Pancreas (tissue), 10 donors: Measurements from ENCODE around the gene BCL2L13. TPM values are rescaled to one million over a fixed set of nuclear protein-coding genes. Genes with fewer than 3 reads are reported as not detected.

Source experiments
- ATAC-seq, 4 donors: fragments of 200-7000 bp; cut with Tn5 transposase; one replicate each; pipeline versions ENCODE4 v1.8.0 to v1.9.1; 2020; ENCODE audit warnings: mild to moderate bottlenecking in 4 of 4, moderate library complexity in 4 of 4
- DNase-seq, 6 donors: peaks; one replicate each; pipeline ENCODE4 v3.0.0-alpha.2; 2020
- FAIRE-seq: peaks from 2 replicates; lab custom pipeline; 2012; peaks lifted over from hg19 to GRCh38; lab: Jason Lieb, UNC
- H3K27ac ChIP-seq, 4 donors: fragments of 200-600 bp; sonication (generic); 1 replicate in 3 of 4; 2 replicates in 1 of 4; pipeline versions ENCODE4 v1.5.0 to v1.8.0; 2020
- H3K27me3 ChIP-seq, 4 donors: fragments of 200-600 bp; one replicate each; pipeline ENCODE4 v1.8.0; 2021
- H3K36me3 ChIP-seq, 3 donors: fragments of 200-600 bp; sonication (generic) in 1 of 3; one replicate each; pipeline versions ENCODE4 v1.5.0 to v1.8.0; 2020 to 2021
- H3K4me1 ChIP-seq, 3 donors: fragments of 200-600 bp; one replicate each; pipeline ENCODE4 v1.8.0; 2021
- H3K4me3 ChIP-seq, 4 donors: fragments of 200-600 bp; sonication (generic) in 2 of 4; one replicate each; pipeline versions ENCODE4 v1.5.0 to v1.8.0; 2020 to 2021
- H3K9me3 ChIP-seq, 4 donors: fragments of 200-600 bp; one replicate each; pipeline ENCODE4 v1.8.0; 2021
- CTCF ChIP-seq, 4 donors: fragments of 200-600 bp; sonication (generic) in 3 of 4; IDR thresholded peaks; one replicate each; pipeline versions ENCODE4 v1.5.0 to v1.8.0; 2021; ENCODE audit warnings: antibody characterized with exemption in 4 of 4
- WGBS, 2 donors: extraction: QIAGEN DNeasy Blood & Tissue Kit; methylation state at CpG; one replicate each; pipeline ENCODE4 v1.1.7; 2013; 5-methylcytosine and 5-hydroxymethylcytosine counted together
- intact Hi-C, 3 donors: fragments of 100-400 bp; cut with DNase I; formaldehyde crosslinking; loops; one replicate each; pipeline versions ENCODE4 v1.11.1 to v1.14.2; 2022
- polyA plus RNA-seq, 2 donors: library from polyadenylated mRNA; stranded (reverse); fragments of 200-250 nt; gene quantifications; one replicate each; pipeline ENCODE4 v1.2.3, GENCODE V29; 2013
- total RNA-seq, 6 donors: library from RNA; stranded (reverse); fragmentation: NEBNext Ultra II Directional in 4 of 6; extraction: Animal tissue kit (Norgen Biotek cat#: 25700) in 4 of 6; gene quantifications; one replicate each; pipeline versions ENCODE4 v1.2.1 to v1.2.4, GENCODE V29; 2021 to 2023
- donor health status: healthy with polysubstance abuse.
- donor health status: DM: no; HTN: no; CAD: no; lungs with moderate emphysema.
- donor health status: DM: no; HTN: no; CAD: no.
- donor health status: control.
- donor health status: control.
- donor health status: Bipolar disorder and iron deficiency.
- donor health status: DM: yes; HTN: yes; CAD: no.
- donor health status: DM: no; HTN: no; CAD: no.
- donor health status: DM: no; HTN: no; CAD: no.
- donor health status: DM: yes; HTN: yes; CAD: no.

BCL2L13 gene
- total and polyA plus RNA-seq, 8 donors: 11.7 to 30.9 (median 25.3) TPM

- DNase-seq: no peak
- FAIRE-seq: no peak
- Histone ChIP-seq H3K4me3 (no peak overlapping the region), H3K9me3 (no peaks in the 10 kb centered on the region), H3K27ac (no peak overlapping the region), H3K27me3 (no peaks in the 10 kb centered on the region), H3K36me3 (peaks cover 0 to 42% (median 14%) of the 10 kb centered on the region in 3 donors), H3K4me1 (no peaks in the 10 kb centered on the region)
- no peak for TF ChIP-seq CTCF (IDR thresholded peaks at IDR 0.05)
- intact Hi-C loops: no loop called here
- ATAC-seq: no peak
- WGBS, 2 donors: 90 to 93% methylated on average over 2 of the region's 2 CpGs
Observed at GRCh38 chr22:17732251-17732854, 93.8 kb downstream of the BCL2L13 start.

DNA sequence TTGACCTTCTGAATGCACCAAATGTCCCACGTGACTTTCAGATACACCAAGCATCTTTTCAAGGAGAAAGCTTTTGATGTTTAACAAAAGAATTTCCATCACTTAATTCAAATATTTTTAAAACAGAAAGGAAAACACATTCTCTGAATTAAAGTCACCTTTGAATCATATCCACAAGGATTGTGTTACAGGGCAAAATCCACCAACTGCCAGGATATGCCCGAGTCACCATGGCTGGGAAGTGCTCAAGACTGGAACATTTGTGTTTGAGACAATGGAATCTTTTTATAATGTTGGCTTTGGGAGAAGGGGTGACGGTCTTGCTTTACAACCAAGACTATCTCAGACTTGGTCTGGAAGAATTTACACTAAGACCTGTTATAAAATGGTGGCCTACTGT lies 94.9 kb downstream of the BCL2L13 start:
- intact Hi-C loops: no loop called here
- H3K27ac ChIP-seq: no peak overlapping the region
- DNase-seq: no peak

GRCh38 chr22:17734187-17734586 lies 95.6 kb downstream of the BCL2L13 start:
- intact Hi-C loops: no loop called here
- no peak for TF ChIP-seq CTCF (IDR thresholded peaks at IDR 0.05)
- H3K27ac ChIP-seq: no peak overlapping the region

More for the DNA sequence above, 94.9 kb downstream of the BCL2L13 start:
- TF ChIP-seq CTCF (IDR thresholded peaks at IDR 0.05): no peak
- H3K4me1 ChIP-seq: no peaks in the 10 kb centered on the region
- H3K27me3 ChIP-seq: no peaks in the 10 kb centered on the region
- WGBS, 2 donors: 82 to 90% methylated on average over 3 of the region's 3 CpGs
- H3K9me3 ChIP-seq: no peaks in the 10 kb centered on the region
- peaks cover 0 to 33% (median 9%) of the 10 kb centered on the region in 3 donors for H3K36me3 ChIP-seq
- ATAC-seq (no peak), FAIRE-seq (no peak)
- H3K4me3 ChIP-seq: no peak overlapping the region

GRCh38 chr22:17738386-17739128 lies 100.0 kb downstream of the BCL2L13 start:
- H3K27me3 ChIP-seq: no peaks in the 10 kb centered on the region
- ATAC-seq (no peak), DNase-seq (no peak), FAIRE-seq (no peak)
- intact Hi-C loops: no loop called here
- H3K9me3 ChIP-seq: no peaks in the 10 kb centered on the region
- no peak overlapping the region for H3K27ac ChIP-seq
- WGBS, 2 donors: 87 to 91% methylated on average over 21 of the region's 21 CpGs
- no peak overlapping the region for H3K4me3 ChIP-seq
- TF ChIP-seq CTCF (IDR thresholded peaks at IDR 0.05): no peak
- H3K36me3 ChIP-seq: peaks cover 0 to 17% (median 5%) of the 10 kb centered on the region in 3 donors
- no peaks in the 10 kb centered on the region for H3K4me1 ChIP-seq

More at GRCh38 chr22:17734187-17734586, 95.6 kb downstream of the BCL2L13 start:
- 81 to 84% methylated on average over 4 of the region's 4 CpGs for WGBS, 2 donors
- H3K36me3 ChIP-seq: peaks cover 0 to 30% (median 9%) of the 10 kb centered on the region in 3 donors
- no peaks in the 10 kb centered on the region for H3K27me3 ChIP-seq
- DNase-seq: no peak
- no peak for FAIRE-seq
- H3K4me1 ChIP-seq: no peaks in the 10 kb centered on the region
- no peak overlapping the region for H3K4me3 ChIP-seq
- no peak for ATAC-seq
- no peaks in the 10 kb centered on the region for H3K9me3 ChIP-seq
